HG03457 (cell line): Measurements from ENCODE around the gene ELOVL7.
A peak's percentile ranks its signal among the peaks of the same experiment; 100 is the strongest.
"Not testable (repeated sequence)": the region's sequence is repeated elsewhere in the genome, so short reads cannot be mapped to it uniquely, and the experiment has no call there.

Experiments
- ATAC-seq: cut with Tn5 transposase; IDR thresholded peaks from one replicate; pipeline ENCODE4 v1.9.1; 2021; ENCODE audit warnings: moderate number of reproducible peaks; ENCODE audit not compliant: unreplicated experiment

Gene ELOVL7

DNA sequence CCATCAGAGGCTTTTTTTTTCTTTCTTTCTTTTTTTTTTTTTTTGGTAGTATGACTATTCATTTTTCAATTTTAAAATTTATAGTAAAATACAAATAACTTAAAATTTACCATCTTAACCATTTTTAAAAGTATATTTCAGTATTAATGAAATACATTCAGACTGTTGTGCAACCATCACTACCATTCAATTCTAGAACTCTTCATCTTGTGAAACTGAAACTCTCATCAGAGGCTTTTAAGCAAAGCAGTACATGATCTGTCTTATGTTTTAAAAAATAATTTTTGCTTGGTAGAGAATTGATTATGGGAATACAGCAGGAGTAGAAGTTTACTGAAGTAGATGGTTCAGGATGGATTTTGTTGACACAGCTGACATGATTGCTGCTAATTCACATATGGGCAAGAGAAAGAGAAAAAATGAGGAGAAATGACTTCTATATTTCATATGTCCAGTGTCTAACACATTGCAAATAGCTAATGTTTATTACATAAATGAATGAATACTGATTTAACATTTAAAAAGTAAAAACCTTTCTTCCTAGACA lies 13.4 kb downstream of the ELOVL7 start:
- ATAC-seq: no peak

GRCh38 chr5:60829490-60830266 lies 14.4 kb downstream of the ELOVL7 start:
- ATAC-seq: no peak

DNA sequence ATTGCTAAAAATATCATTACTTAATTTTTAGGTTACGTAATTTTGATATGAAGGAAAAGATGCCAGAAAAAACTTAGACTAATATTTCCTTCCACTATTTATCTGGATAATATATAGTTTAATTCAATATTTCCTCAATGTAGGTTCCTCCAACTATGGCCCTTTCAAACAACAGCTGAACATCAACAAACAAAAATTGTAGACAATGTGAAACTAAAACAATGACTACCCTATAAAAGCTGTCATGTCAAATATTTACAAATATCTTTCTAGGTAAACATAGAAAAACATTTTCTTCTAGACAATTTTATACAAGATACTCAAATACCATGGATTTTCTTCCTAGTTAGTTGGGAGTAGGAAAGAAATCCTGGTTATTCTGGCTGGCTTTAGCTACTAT lies 16.9 kb downstream of the ELOVL7 start:
- ATAC-seq: no peak

GRCh38 chr5:60826653-60827052 lies 17.4 kb downstream of the ELOVL7 start:
- peak; percentile 64 for ATAC-seq

DNA sequence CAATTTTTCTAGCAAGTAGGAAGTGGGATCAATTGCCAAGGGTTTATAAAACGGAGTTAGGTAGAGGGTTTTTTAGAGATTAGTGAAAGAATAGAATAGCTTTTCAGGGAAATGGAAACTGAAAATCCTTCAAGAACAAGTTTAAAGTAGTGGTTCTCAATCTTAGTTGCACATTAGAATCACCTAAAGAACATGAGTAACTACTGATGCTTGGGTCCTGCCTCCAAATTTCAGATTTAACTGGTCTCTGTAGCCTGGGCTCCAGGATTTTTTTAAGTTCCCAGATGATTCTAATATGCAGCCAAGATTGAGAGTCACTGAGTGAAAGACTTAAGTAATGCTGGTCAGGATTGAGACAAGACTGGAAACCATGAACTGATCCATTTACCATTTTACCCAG lies 20.5 kb downstream of the ELOVL7 start:
- ATAC-seq: no peak

- ATAC-seq: no peak
These were observed 21.8 kb downstream of the ELOVL7 start for GRCh38 chr5:60822285-60822556.

- ATAC-seq: no peak
These were observed 22.4 kb downstream of the ELOVL7 start for GRCh38 chr5:60821488-60822284.

GRCh38 chr5:60820593-60821487 lies 23.2 kb downstream of the ELOVL7 start:
- no peak for ATAC-seq

- not testable (repeated sequence) for ATAC-seq
These were observed 27.9 kb downstream of the ELOVL7 start for GRCh38 chr5:60816138-60816537.

DNA sequence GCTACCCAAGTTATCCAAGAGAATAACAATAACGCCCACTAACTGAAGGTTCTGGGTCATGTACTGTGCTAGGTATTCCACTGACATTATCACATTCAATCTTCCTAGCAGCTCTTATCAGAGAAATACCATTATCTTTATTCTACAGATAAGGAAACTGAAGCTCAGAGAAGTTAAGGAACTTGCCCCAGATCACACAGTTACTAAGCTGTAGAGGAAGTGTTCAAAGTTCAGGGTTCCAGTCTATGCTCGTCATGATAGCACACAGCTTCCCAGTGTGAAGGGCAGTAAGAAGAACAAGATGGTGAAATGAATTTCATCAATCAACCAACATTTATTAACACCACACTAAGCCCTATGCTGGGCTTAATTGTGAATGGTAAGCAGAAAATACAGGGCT lies 29.6 kb downstream of the ELOVL7 start:
- ATAC-seq: no peak

DNA sequence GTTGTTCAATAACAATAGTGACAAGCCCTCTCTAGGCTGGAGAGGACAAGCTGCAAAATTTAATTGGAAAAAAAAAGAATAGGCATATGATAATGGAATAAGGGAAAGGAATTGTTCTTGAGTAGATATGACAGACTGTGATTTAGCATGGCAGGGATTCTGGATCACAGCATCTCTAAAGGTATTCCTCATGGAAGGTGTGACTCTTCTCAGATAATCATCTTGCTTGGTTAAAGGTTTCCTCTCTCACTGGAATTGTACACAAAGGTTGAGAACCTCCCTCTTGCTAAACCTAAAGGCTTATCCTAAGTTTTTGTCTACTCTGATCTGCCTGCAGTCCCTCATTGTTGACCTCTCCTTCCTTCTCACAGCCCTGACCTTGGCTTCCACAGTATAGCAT lies 31.6 kb downstream of the ELOVL7 start:
- no peak for ATAC-seq

DNA sequence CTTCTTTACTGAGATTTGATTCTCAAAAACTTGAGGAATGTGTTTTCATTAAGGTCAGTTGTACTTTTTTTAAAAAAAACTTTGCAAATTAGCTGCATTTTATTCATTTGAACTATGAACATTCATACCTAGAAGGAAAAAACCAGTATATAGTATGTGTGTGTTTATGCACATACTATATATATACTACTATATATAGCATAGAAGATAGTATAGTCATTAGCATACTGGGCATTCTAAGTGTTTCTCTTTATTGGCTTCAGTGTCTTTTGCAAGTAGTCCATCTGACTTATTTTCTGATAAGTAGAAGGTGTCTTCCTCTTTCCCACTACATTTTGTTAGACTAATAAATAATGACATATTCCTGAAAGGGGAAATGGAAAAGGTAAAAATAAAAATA lies 33.0 kb downstream of the ELOVL7 start:
- ATAC-seq: peak; percentile 50

GRCh38 chr5:60810438-60811085 lies 33.5 kb downstream of the ELOVL7 start:
- ATAC-seq: peak; percentile 87

- no peak for ATAC-seq
These were observed 34.1 kb downstream of the ELOVL7 start for GRCh38 chr5:60809891-60810425.

DNA sequence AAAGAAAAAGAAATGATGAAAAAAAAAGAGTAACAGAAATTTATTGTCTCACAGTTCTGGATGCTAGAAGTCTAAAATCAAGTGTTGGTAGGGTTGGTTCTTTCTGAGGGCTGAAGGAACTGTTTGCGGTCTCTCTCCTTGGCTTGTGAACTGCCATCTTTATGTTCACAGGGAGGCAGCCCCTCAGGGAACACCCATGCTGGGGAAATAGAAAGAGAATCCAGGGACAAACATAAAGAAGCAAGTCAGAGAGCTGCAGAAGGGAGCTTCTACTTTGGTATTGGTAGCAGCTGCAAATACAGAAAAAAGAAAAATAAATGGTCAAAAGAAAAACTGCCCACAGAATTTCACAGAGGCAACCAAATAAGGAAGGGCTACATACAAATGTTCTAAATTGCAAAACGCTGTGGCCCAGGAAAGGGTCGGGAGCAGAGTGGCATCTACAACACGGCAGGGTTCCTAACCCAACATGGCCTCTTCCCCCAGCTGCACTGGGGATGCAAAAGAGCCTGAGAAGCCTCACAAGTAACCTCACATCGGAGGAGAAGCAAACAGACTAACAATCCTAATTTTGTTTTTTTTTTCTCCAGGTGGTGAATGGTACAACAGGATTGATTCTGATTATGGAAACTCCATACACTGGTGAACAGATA lies 37.4 kb downstream of the ELOVL7 start:
- no peak for ATAC-seq

GRCh38 chr5:60805463-60805862 lies 38.6 kb downstream of the ELOVL7 start:
- ATAC-seq: no peak

DNA sequence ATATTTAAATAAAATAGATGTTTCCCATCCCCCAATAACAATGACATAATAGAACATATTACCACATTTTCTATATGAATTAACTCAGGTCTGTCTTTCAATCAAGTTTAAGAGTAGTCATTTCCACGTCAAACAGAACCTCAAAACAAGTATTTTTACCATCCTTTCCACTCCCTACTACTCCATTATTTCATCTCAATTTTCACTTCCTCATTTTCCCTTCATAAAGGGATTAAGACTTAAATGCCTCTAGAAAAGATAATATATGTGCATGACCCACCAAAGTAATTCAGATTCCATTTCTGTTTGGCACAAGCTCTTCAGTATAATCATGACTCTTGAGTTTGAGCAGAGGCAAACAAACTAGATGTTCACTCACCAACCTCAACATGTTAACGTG lies 40.4 kb downstream of the ELOVL7 start:
- no peak for ATAC-seq

- ATAC-seq: no peak
These were observed 41.1 kb downstream of the ELOVL7 start for GRCh38 chr5:60802986-60803385.

- no peak for ATAC-seq
These were observed 41.8 kb downstream of the ELOVL7 start for GRCh38 chr5:60802226-60802625.
